H1 (cell line): ENCODE data around the gene FAM24B. TPM values are rescaled to one million over a fixed set of nuclear protein-coding genes. Genes with fewer than 3 reads are reported as not detected.

Experiments used
- CTCF ChIA-PET: fragments of 300-600 bp; sonication (Branson Sonifier 250); formaldehyde crosslinking; loops from one replicate; lab custom pipeline; 2021; ENCODE audit not compliant: partially characterized antibody; lab: Charles Lee
- POLR2A ChIA-PET: fragments of 300-600 bp; sonication (Branson Sonifier 250); formaldehyde crosslinking; loops from one replicate; lab custom pipeline; 2021; ENCODE audit warnings: inconsistent platforms; ENCODE audit not compliant: partially characterized antibody; lab: Charles Lee
- DNase-seq, 2 experiments: peaks; one replicate each; pipeline versions ENCODE4 v3.0.0 to v3.0.0-alpha.2; 2010 to 2022; ENCODE audit warnings: low spot score in 2 of 2, low read depth in 1 of 2, mixed read lengths in 1 of 2
- FAIRE-seq: peaks from 2 replicates; lab custom pipeline; 2011; peaks lifted over from hg19 to GRCh38; lab: Jason Lieb, UNC
- H2AFZ ChIP-seq: 2 replicates; pipeline ENCODE4 v1.8.1; 2012; ENCODE audit warnings: low read length, inconsistent platforms
- H2AK5ac ChIP-seq: 2 replicates; pipeline ENCODE4 v1.6.1; 2013; ENCODE audit warnings: low read depth, low read length
- H2BK120ac ChIP-seq: replicated peaks from 2 replicates; pipeline ENCODE3; 2013; ENCODE audit warnings: low read depth, low read length, inconsistent platforms
- H2BK12ac ChIP-seq: 2 replicates; pipeline ENCODE4 v1.6.1; 2013; ENCODE audit warnings: low read depth, low read length
- H2BK15ac ChIP-seq: 2 replicates; pipeline ENCODE4 v1.6.1; 2013; ENCODE audit warnings: low read length
- H2BK20ac ChIP-seq: 2 replicates; pipeline ENCODE4 v1.6.1; 2013; ENCODE audit warnings: low read length
- H2BK5ac ChIP-seq: 2 replicates; pipeline ENCODE4 v1.6.1; 2013; ENCODE audit warnings: low read depth, low read length
- H3K14ac ChIP-seq: 2 replicates; pipeline ENCODE4 v1.6.1; 2013; ENCODE audit warnings: inconsistent platforms; ENCODE audit not compliant: insufficient read length
- H3K18ac ChIP-seq: 2 replicates; pipeline ENCODE4 v1.6.1; 2013; ENCODE audit warnings: low read length; ENCODE audit errors: extremely low read depth
- H3K23ac ChIP-seq: 2 replicates; pipeline ENCODE4 v1.6.1; 2013; ENCODE audit warnings: inconsistent platforms; ENCODE audit not compliant: insufficient read length
- H3K23me2 ChIP-seq: 2 replicates; pipeline ENCODE4 v1.6.1; 2013; ENCODE audit warnings: low read depth, low read length
- H3K27ac ChIP-seq: 2 replicates; pipeline ENCODE4 v1.6.1; 2011; ENCODE audit warnings: low read depth, low read length, inconsistent platforms
- H3K27me3 ChIP-seq, 4 experiments: replicated peaks in 1 of 4; 1 replicate in 1 of 4; 2 replicates in 3 of 4; pipeline versions ENCODE4 v1.6.1 to v1.8.1; 2011 to 2013; ENCODE audit warnings: low read length in 3 of 4, mild to moderate bottlenecking in 3 of 4, inconsistent platforms in 2 of 4, mixed read lengths in 2 of 4, moderate library complexity in 1 of 4; ENCODE audit not compliant: control insufficient read depth in 3 of 4, insufficient read depth in 3 of 4; ENCODE audit errors: extremely low read depth in 1 of 4
- H3K36me3 ChIP-seq, 4 experiments: 2 replicates each; pipeline versions ENCODE4 v1.6.1 to v1.8.1; 2011 to 2013; ENCODE audit warnings: mild to moderate bottlenecking in 4 of 4, low read length in 3 of 4, moderate library complexity in 2 of 4, control low read depth in 1 of 4, inconsistent platforms in 1 of 4; ENCODE audit not compliant: insufficient read depth in 4 of 4, control insufficient read depth in 2 of 4
- H3K4ac ChIP-seq: replicated peaks from 2 replicates; pipeline ENCODE3; 2013; ENCODE audit warnings: low read length, low read depth, mixed read lengths, inconsistent platforms; ENCODE audit not compliant: insufficient read length
- H3K4me1 ChIP-seq, 4 experiments: replicated peaks in 1 of 4; 1 replicate in 1 of 4; 2 replicates in 3 of 4; pipeline versions ENCODE4 v1.6.1 to v1.8.1; 2011 to 2013; ENCODE audit warnings: low read length in 3 of 4, inconsistent platforms in 2 of 4, mixed read lengths in 1 of 4; ENCODE audit not compliant: insufficient read depth in 4 of 4, control insufficient read depth in 3 of 4
- H3K4me2 ChIP-seq, 2 experiments: 2 replicates each; pipeline versions ENCODE4 v1.6.1 to v1.8.1; 2011 to 2013; ENCODE audit warnings: low read depth in 2 of 2, low read length in 2 of 2, control low read depth in 1 of 2, inconsistent platforms in 1 of 2, mild to moderate bottlenecking in 1 of 2; ENCODE audit not compliant: insufficient read depth in 1 of 2
- H3K4me3 ChIP-seq, 4 experiments: fragments of 200-600, 300-600 bp in 1 of 4; sonication (generic), shearing (Covaris generic), sonication (Bioruptor Twin) in 1 of 4; 2 replicates each; pipeline versions ENCODE4 v1.5.1 to v1.8.1; 2011 to 2016; ENCODE audit warnings: low read length in 4 of 4, low read depth in 3 of 4, control low read depth in 2 of 4, inconsistent platforms in 2 of 4, mild to moderate bottlenecking in 2 of 4, mixed read lengths in 1 of 4, moderate library complexity in 1 of 4; ENCODE audit not compliant: insufficient read depth in 2 of 4; ENCODE audit errors: extremely low read depth in 1 of 4
- H3K56ac ChIP-seq: replicated peaks from 2 replicates; pipeline ENCODE3; 2013; ENCODE audit warnings: low read depth, mild to moderate bottlenecking, mixed read lengths, low read length, inconsistent platforms; ENCODE audit not compliant: insufficient read length
- H3K79me1 ChIP-seq: 2 replicates; pipeline ENCODE4 v1.6.1; 2013; ENCODE audit warnings: low read depth, low read length, control low read depth
- H3K79me2 ChIP-seq, 2 experiments: 2 replicates each; pipeline versions ENCODE4 v1.6.1 to v1.8.1; 2012 to 2013; ENCODE audit warnings: low read length in 2 of 2, mild to moderate bottlenecking in 2 of 2, inconsistent platforms in 1 of 2; ENCODE audit not compliant: insufficient read depth in 2 of 2, control insufficient read depth in 1 of 2
- H3K9ac ChIP-seq, 4 experiments: replicated peaks in 1 of 4; 1 replicate in 1 of 4; 2 replicates in 3 of 4; pipeline versions ENCODE4 v1.6.1 to v1.8.1; 2011 to 2013; ENCODE audit warnings: low read depth in 3 of 4, low read length in 3 of 4, control low read depth in 2 of 4, mild to moderate bottlenecking in 2 of 4, moderate library complexity in 2 of 4, inconsistent platforms in 1 of 4; ENCODE audit errors: extremely low read depth in 1 of 4
- H3K9me3 ChIP-seq, 2 experiments: 2 replicates each; pipeline versions ENCODE4 v1.6.1 to v1.8.1; 2012 to 2013; ENCODE audit warnings: mild to moderate bottlenecking in 2 of 2, moderate library complexity in 2 of 2, control low read depth in 1 of 2, inconsistent platforms in 1 of 2, low read depth in 1 of 2, low read length in 1 of 2, mixed read lengths in 1 of 2; ENCODE audit not compliant: insufficient read depth in 2 of 2
- H4K20me1 ChIP-seq, 2 experiments: replicated peaks in 1 of 2; 2 replicates each; pipeline versions ENCODE3 to v1.8.1; 2011 to 2013; ENCODE audit warnings: inconsistent platforms in 2 of 2, low read length in 2 of 2, mild to moderate bottlenecking in 1 of 2; ENCODE audit not compliant: insufficient read depth in 2 of 2, control insufficient read depth in 1 of 2
- H4K5ac ChIP-seq: 2 replicates; pipeline ENCODE4 v1.6.1; 2013; ENCODE audit warnings: low read length, low read depth, mixed read lengths, inconsistent platforms; ENCODE audit not compliant: insufficient read length
- H4K8ac ChIP-seq: 2 replicates; pipeline ENCODE4 v1.8.0; 2013; ENCODE audit warnings: mild to moderate bottlenecking, moderate library complexity, low read length, inconsistent platforms; ENCODE audit not compliant: insufficient read depth; ENCODE audit errors: extremely low read depth
- H4K91ac ChIP-seq: replicated peaks from 2 replicates; pipeline ENCODE3; 2013; ENCODE audit warnings: low read length, mixed read lengths, inconsistent platforms; ENCODE audit not compliant: insufficient read length
- HDAC2 ChIP-seq, 2 experiments: fragments of 300-600 bp in 1 of 2; sonication (generic) in 1 of 2; IDR thresholded peaks; 2 replicates each; pipeline ENCODE4 v1.6.1; 2011 to 2012; ENCODE audit warnings: low read depth in 2 of 2, low read length in 2 of 2, mild to moderate bottlenecking in 2 of 2, moderate library complexity in 2 of 2, borderline replicate concordance in 1 of 2, inconsistent platforms in 1 of 2
- POLR2AphosphoS5 ChIP-seq: IDR thresholded peaks from 2 replicates; pipeline ENCODE4 v1.6.1; 2011; ENCODE audit warnings: low read depth, low read length
- RAD21 ChIP-seq, 2 experiments: IDR thresholded peaks in 1 of 2; conservative IDR thresholded peaks in 1 of 2; 2 replicates each; pipeline ENCODE4 v1.6.1; 2011; ENCODE audit warnings: low read depth in 2 of 2, low read length in 2 of 2, improper control_type of control experiment in 1 of 2, inconsistent platforms in 1 of 2, mild to moderate bottlenecking in 1 of 2, moderate library complexity in 1 of 2
- WGBS, 2 experiments: shearing (Covaris generic) in 1 of 2; methylation state at CpG; one replicate each; pipeline versions ENCODE4 v1.1.6 to v1.1.7; 2013 to 2015; ENCODE audit warnings: low lambda C conversion rate in 2 of 2, mixed read lengths in 2 of 2, inconsistent platforms in 1 of 2, low coverage in 1 of 2, missing lambda C conversion rate in 1 of 2; ENCODE audit not compliant: insufficient replicate concordance in 2 of 2, insufficient coverage in 1 of 2, insufficient read length in 1 of 2; ENCODE audit errors: extremely low coverage in 1 of 2, missing lambda C conversion rate in 1 of 2; 5-methylcytosine and 5-hydroxymethylcytosine counted together
- polyA plus RNA-seq, 7 experiments: library from polyadenylated mRNA; depleted of rRNA in 3 of 7; stranded (reverse) in 5 of 7; unstranded in 2 of 7; fragments of >200 nt in 5 of 7; fragments of 200-250 nt in 2 of 7; gene quantifications; 1 replicate in 5 of 7; 2 replicates in 1 of 7; 4 replicates in 1 of 7; pipeline versions ENCODE4 v1.2.1 to v1.2.3, GENCODE V29; 2011 to 2013; ENCODE audit warnings: missing spikeins in 2 of 7, mixed read lengths in 2 of 7
- total RNA-seq: library from RNA; stranded (reverse); fragmentation: NEBNext Ultra II Directional; extraction: Animal tissue kit (Norgen Biotek cat#: 25700); gene quantifications from 2 replicates; pipeline ENCODE4 v1.2.1, GENCODE V29; 2021

FAM24B gene
- total and polyA plus RNA-seq, 2 of the 8 experiments (the other 6 are each of a cell fraction or from before 2014, with no cell fraction given): 0.50 to 0.56 TPM

- TF ChIP-seq POLR2AphosphoS5: no peak
- no peak for TF ChIP-seq HDAC2 (IDR thresholded peaks at IDR 0.05; ENCODE audit: borderline replicate concordance in 1 of 2, low read depth in 2 of 2, low read length in 2 of 2)
- no peak for TF ChIP-seq RAD21 (IDR thresholded peaks at IDR 0.05 in 1 of 2, conservative IDR thresholded peaks at IDR 0.05 in 1 of 2; ENCODE audit: low read depth in 2 of 2, low read length in 2 of 2)
- Histone ChIP-seq H3K23me2 (no peaks in the 10 kb centered on the region), H4K5ac (no peak overlapping the region), H4K91ac (no peak overlapping the region), H2AFZ (no peak overlapping the region), H3K79me2 (no peaks in the 10 kb centered on the region), H2BK5ac (peak overlapping the region; percentile 52; the same call in 1 of the 2 replicates), H3K4me3 (no peak overlapping the region), H3K56ac (no peak overlapping the region), H3K23ac (no peak overlapping the region), H3K4me2 (no peak overlapping the region), H4K20me1 (no peaks in the 10 kb centered on the region), H3K27me3 (no peaks in the 10 kb centered on the region), H3K36me3 (peaks cover 0 to 9% (median 0%) of the 10 kb centered on the region in 4 experiments; a peak in 3 of 8 replicates), H2BK12ac (peak overlapping the region; percentile 90), H3K27ac (0 out of 2 replicates have a peak overlapping the region, but pooled peaks have one; percentile 23), H3K4me1 (peaks cover 0 to 11% (median 6%) of the 10 kb centered on the region in 4 experiments; a peak in 4 of 7 replicates), H4K8ac (no peak overlapping the region), H3K18ac (peak overlapping the region; percentile 44; the same call in 1 of the 2 replicates), H2BK15ac (0 out of 2 replicates have a peak overlapping the region, but pooled peaks have one; percentile 24), H2AK5ac (no peak overlapping the region), H2BK20ac (peak overlapping the region; percentile 86), H3K9me3 (peaks cover 3 to 7% of the 10 kb centered on the region in 2 experiments; a peak in 3 of 4 replicates), H3K9ac (no peak overlapping the region), H3K79me1 (no peaks in the 10 kb centered on the region), H3K14ac (no peak overlapping the region), H2BK120ac (no peak overlapping the region), H3K4ac (no peak overlapping the region)
- POLR2A ChIA-PET: interaction anchor here (1.1 to 2.4 kb wide), 3 partner anchors 8 to 28 kb away, joined by 3 to 12 read pairs (median 3); no protein-coding TSS in a partner anchor
- no peak for DNase-seq
- no peak for FAIRE-seq
- 85% methylated on average over 12 of the region's 12 CpGs; no CpG with 5 or more reads in 1 of the 2 experiments for WGBS, 2 experiments
- CTCF ChIA-PET: interaction anchor here (0.5 kb wide), 1 partner anchor 153 kb away, joined by 3 read pairs; no protein-coding TSS in a partner anchor
These were observed 31.4 kb downstream of the FAM24B start for GRCh38 chr10:122847782-122848604.
